CD14-positive monocyte (primary cell): ENCODE measurements around the gene GRM5. TPM values are rescaled to one million over a fixed set of nuclear protein-coding genes. Genes with fewer than 3 reads are reported as not detected.

Source experiments
- DNase-seq, 3 donors: peaks; one replicate each; pipeline ENCODE4 v3.0.0-alpha.2; 2011 to 2022
- H2AFZ ChIP-seq: 2 replicates; pipeline ENCODE4 v1.6.0; 2012; ENCODE audit warnings: mild to moderate bottlenecking, low read depth, low read length, inconsistent platforms; ENCODE audit not compliant: insufficient read depth, poor library complexity, severe bottlenecking
- H3K27ac ChIP-seq, 2 donors: 1 replicate in 1 of 2; 2 replicates in 1 of 2; pipeline ENCODE4 v1.5.1; 2012 to 2013; ENCODE audit warnings: low read length in 2 of 2, control low read depth in 1 of 2, inconsistent platforms in 1 of 2, low read depth in 1 of 2, mild to moderate bottlenecking in 1 of 2
- H3K27me3 ChIP-seq, 2 donors: one replicate each; pipeline versions ENCODE4 v1.6.0 to v1.6.1; 2011 to 2013; ENCODE audit warnings: low read length in 2 of 2; ENCODE audit not compliant: control insufficient read depth in 2 of 2, insufficient read depth in 2 of 2
- H3K36me3 ChIP-seq, 2 donors: replicated peaks in 1 of 2; 1 replicate in 1 of 2; 2 replicates in 1 of 2; pipeline versions ENCODE4 v1.5.1 to v1.6.1; 2012 to 2013; ENCODE audit warnings: low read length in 2 of 2, control low read depth in 1 of 2, inconsistent platforms in 1 of 2, mild to moderate bottlenecking in 1 of 2; ENCODE audit not compliant: insufficient read depth in 2 of 2, control insufficient read depth in 1 of 2
- H3K4me1 ChIP-seq, 2 donors: 1 replicate in 1 of 2; 2 replicates in 1 of 2; pipeline versions ENCODE4 v1.5.1 to v1.6.1; 2012 to 2013; ENCODE audit warnings: low read length in 2 of 2, control low read depth in 1 of 2, inconsistent platforms in 1 of 2, mild to moderate bottlenecking in 1 of 2, moderate library complexity in 1 of 2; ENCODE audit not compliant: insufficient read depth in 2 of 2, control insufficient read depth in 1 of 2
- H3K4me2 ChIP-seq: replicated peaks from 2 replicates; pipeline ENCODE3; 2012; ENCODE audit warnings: low read length, moderate library complexity, mild to moderate bottlenecking; ENCODE audit not compliant: poor library complexity, severe bottlenecking; ENCODE audit errors: extremely low read depth
- H3K4me3 ChIP-seq, 3 experiments: fragments of 200-600 bp in 1 of 3; sonication (generic) in 1 of 3; replicated peaks in 1 of 3; 1 replicate in 2 of 3; 2 replicates in 1 of 3; pipeline ENCODE4 v1.5.1; 2011 to 2013; ENCODE audit warnings: low read length in 3 of 3, mild to moderate bottlenecking in 3 of 3, control low read depth in 2 of 3, low read depth in 2 of 3, inconsistent platforms in 1 of 3, moderate library complexity in 1 of 3
- H3K79me2 ChIP-seq: 2 replicates; pipeline ENCODE4 v1.6.0; 2012; ENCODE audit warnings: mild to moderate bottlenecking, control low read depth, inconsistent platforms, low read length, moderate library complexity; ENCODE audit not compliant: insufficient read depth
- H3K9ac ChIP-seq: 2 replicates; pipeline ENCODE4 v1.6.0; 2017; ENCODE audit warnings: low read length, mild to moderate bottlenecking; ENCODE audit not compliant: insufficient read depth, poor library complexity, severe bottlenecking
- H3K9me3 ChIP-seq, 2 donors: replicated peaks in 1 of 2; 1 replicate in 1 of 2; 2 replicates in 1 of 2; pipeline versions ENCODE4 v1.5.1 to v1.6.1; 2012 to 2013; ENCODE audit warnings: low read length in 2 of 2, control low read depth in 1 of 2; ENCODE audit not compliant: control insufficient read depth in 1 of 2, insufficient read depth in 1 of 2
- H4K20me1 ChIP-seq: 2 replicates; pipeline ENCODE4 v1.6.0; 2012; ENCODE audit warnings: mild to moderate bottlenecking, low read length, control low read depth, moderate library complexity; ENCODE audit not compliant: insufficient read depth
- H3K27ac Mint-ChIP-seq, 7 donors: one replicate each; pipeline ENCODE4 v1.8.0; 2020; ENCODE audit warnings: mild to moderate bottlenecking in 7 of 7, mixed read lengths in 7 of 7, moderate library complexity in 6 of 7, inconsistent platforms in 2 of 7
- H3K27me3 Mint-ChIP-seq, 3 donors: one replicate each; pipeline ENCODE4 v1.8.0; 2021 to 2022; ENCODE audit warnings: low read depth in 3 of 3, mild to moderate bottlenecking in 3 of 3, mixed read lengths in 3 of 3, moderate library complexity in 3 of 3, inconsistent platforms in 1 of 3
- H3K36me3 Mint-ChIP-seq, 2 donors: one replicate each; pipeline ENCODE4 v1.8.0; 2020; ENCODE audit warnings: mixed read lengths in 2 of 2, inconsistent platforms in 1 of 2, mild to moderate bottlenecking in 1 of 2
- H3K4me1 Mint-ChIP-seq: one replicate; pipeline ENCODE4 v1.8.0; 2020; ENCODE audit warnings: mild to moderate bottlenecking, mixed read lengths
- H3K4me3 Mint-ChIP-seq, 2 donors: one replicate each; pipeline ENCODE4 v1.8.0; 2020; ENCODE audit warnings: mild to moderate bottlenecking in 2 of 2, mixed read lengths in 2 of 2, moderate library complexity in 1 of 2
- H3K9me3 Mint-ChIP-seq, 7 donors: one replicate each; pipeline ENCODE4 v1.8.0; 2020 to 2022; ENCODE audit warnings: mixed read lengths in 7 of 7, mild to moderate bottlenecking in 6 of 7, moderate library complexity in 6 of 7, inconsistent platforms in 2 of 7
- CTCF ChIP-seq: fragments of 200-600 bp; IDR thresholded peaks from one replicate; pipeline ENCODE4 v1.8.0; 2022; ENCODE audit warnings: antibody characterized with exemption, mild to moderate bottlenecking
- WGBS: methylation state at CpG from one replicate; pipeline ENCODE4 v1.1.5; 2013; ENCODE audit warnings: missing lambda C conversion rate; ENCODE audit not compliant: insufficient coverage; 5-methylcytosine and 5-hydroxymethylcytosine counted together
- intact Hi-C, 2 donors: fragments of 100-400 bp; cut with micrococcal nuclease; formaldehyde crosslinking; loops; one replicate each; pipeline versions ENCODE4 v1.15.0 to v1.15.1; 2023
- polyA plus RNA-seq, 3 donors: library from polyadenylated mRNA; depleted of rRNA in 1 of 3; unstranded in 2 of 3; stranded (reverse) in 1 of 3; fragments of 300-500 nt in 2 of 3; fragments of >200 nt in 1 of 3; fragmentation: Illumina TruSeq in 2 of 3; gene quantifications; 1 replicate in 2 of 3; 2 replicates in 1 of 3; pipeline ENCODE4 v1.2.3, GENCODE V29; 2012 to 2021

The GRM5 gene
- polyA plus RNA-seq, 3 donors, result not detected

- no peaks in the 10 kb centered on the region for H3K79me2 ChIP-seq
- H3K4me2 ChIP-seq, result no peak overlapping the region
- H2AFZ ChIP-seq, result no peak overlapping the region
- Mint-ChIP-seq H3K9me3 (peaks cover 0 to 5% (median 2%) of the 10 kb centered on the region in 7 donors), H3K27me3 (peaks cover 0 to 1% (median 0%) of the 10 kb centered on the region in 3 donors), H3K27ac (no peak overlapping the region), H3K36me3 (no peaks in the 10 kb centered on the region), H3K4me1 (no peaks in the 10 kb centered on the region), H3K4me3 (no peak overlapping the region)
- H3K27me3 ChIP-seq, result no peaks in the 10 kb centered on the region
- intact Hi-C loops, result no loop called here
- H4K20me1 ChIP-seq, result no peaks in the 10 kb centered on the region
- no peak for DNase-seq
- no peak overlapping the region for H3K9ac ChIP-seq
- no peaks in the 10 kb centered on the region for H3K4me1 ChIP-seq
- no peak overlapping the region for H3K27ac ChIP-seq
- no peaks in the 10 kb centered on the region for H3K9me3 ChIP-seq
- no CpG with 5 or more reads among the region's 1 CpG for WGBS
- no peak for TF ChIP-seq CTCF
- no peaks in the 10 kb centered on the region for H3K36me3 ChIP-seq
- no peak overlapping the region for H3K4me3 ChIP-seq
Measured at GRCh38 chr11:88806410-88806809, 259.4 kb downstream of the GRM5 start.

- intact Hi-C loops, result no loop called here
- Histone ChIP-seq H3K4me2 (no peak overlapping the region), H3K4me1 (no peaks in the 10 kb centered on the region), H3K79me2 (no peaks in the 10 kb centered on the region), H3K27me3 (no peaks in the 10 kb centered on the region), H2AFZ (no peak overlapping the region), H3K9me3 (no peaks in the 10 kb centered on the region), H3K4me3 (no peak overlapping the region), H3K9ac (no peak overlapping the region), H3K36me3 (no peaks in the 10 kb centered on the region), H4K20me1 (no peaks in the 10 kb centered on the region), H3K27ac (no peak overlapping the region)
- no peaks in the 10 kb centered on the region for H3K36me3 Mint-ChIP-seq
- H3K27ac Mint-ChIP-seq, result no peak overlapping the region
- no peak overlapping the region for H3K4me3 Mint-ChIP-seq
- WGBS, result 70% methylated on average over 2 of the region's 2 CpGs
- TF ChIP-seq CTCF, result no peak
- peaks cover 0 to 1% (median 0%) of the 10 kb centered on the region in 3 donors for H3K27me3 Mint-ChIP-seq
- peaks cover 0 to 5% (median 0%) of the 10 kb centered on the region in 7 donors for H3K9me3 Mint-ChIP-seq
- no peak for DNase-seq
- H3K4me1 Mint-ChIP-seq, result no peaks in the 10 kb centered on the region
Measured at GRCh38 chr11:88801484-88802123, 264.2 kb downstream of the GRM5 start.
